G401 (cell line): ENCODE data around the gene BTBD6. TPM values are rescaled to one million over a fixed set of nuclear protein-coding genes. Genes with fewer than 3 reads are reported as not detected.
A peak's percentile ranks its signal among the peaks of the same experiment; 100 is the strongest.

Experiments
- DNase-seq: peaks from one replicate; pipeline ENCODE4 v3.0.0-alpha.2; 2015; ENCODE audit warnings: low spot score
- in situ Hi-C: cut with HindIII; loops from 2 replicates; pipeline ENCODE4 v1.10.0; 2016; ENCODE audit warnings: low sequenced_read_pairs, mixed read lengths
- total RNA-seq: library from RNA; depleted of rRNA; stranded (reverse); fragments of >200 nt; shearing (Covaris generic); gene quantifications from 2 replicates; pipeline ENCODE4 v1.2.3, GENCODE V29; 2014

BTBD6 gene
- total RNA-seq, 1 experiment from 2014 or later = 42.6 TPM

DNA sequence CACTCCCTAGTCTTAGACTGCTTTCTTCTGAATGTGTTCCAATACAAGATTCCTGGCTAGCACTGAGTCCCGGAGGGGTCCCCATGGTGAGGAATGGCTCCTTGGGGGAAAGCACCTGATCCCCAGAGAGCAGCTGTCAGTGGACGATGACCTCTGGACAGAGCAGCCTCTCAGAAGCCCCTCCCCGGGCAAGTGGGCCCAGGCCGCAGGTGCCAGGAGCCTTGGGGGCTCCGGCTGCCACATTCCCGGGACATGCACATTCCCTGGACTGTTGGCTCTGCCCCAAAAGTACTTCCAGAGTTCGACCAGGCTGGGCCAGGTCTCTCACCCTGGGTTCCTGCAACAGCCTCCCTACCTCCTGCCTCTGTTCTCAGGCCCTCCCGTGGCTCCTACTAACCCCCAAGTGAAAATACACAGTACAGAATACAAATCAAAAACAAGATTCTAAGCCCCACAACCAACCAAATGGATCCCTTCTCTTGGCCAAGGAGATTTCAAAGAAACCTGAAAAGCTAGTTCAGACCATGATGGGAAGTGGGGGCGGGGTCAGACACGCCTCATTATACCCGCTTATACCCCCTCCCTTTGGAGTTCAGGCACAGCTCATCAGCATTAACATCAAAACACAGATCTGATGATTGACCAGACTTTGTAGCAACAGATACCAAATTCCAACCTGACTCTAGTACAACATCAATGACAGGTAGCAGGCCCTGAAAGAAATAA, 23.3 kb upstream of the BTBD6 start:
- in situ Hi-C loops = no loop called here
- DNase-seq = no peak

DNA sequence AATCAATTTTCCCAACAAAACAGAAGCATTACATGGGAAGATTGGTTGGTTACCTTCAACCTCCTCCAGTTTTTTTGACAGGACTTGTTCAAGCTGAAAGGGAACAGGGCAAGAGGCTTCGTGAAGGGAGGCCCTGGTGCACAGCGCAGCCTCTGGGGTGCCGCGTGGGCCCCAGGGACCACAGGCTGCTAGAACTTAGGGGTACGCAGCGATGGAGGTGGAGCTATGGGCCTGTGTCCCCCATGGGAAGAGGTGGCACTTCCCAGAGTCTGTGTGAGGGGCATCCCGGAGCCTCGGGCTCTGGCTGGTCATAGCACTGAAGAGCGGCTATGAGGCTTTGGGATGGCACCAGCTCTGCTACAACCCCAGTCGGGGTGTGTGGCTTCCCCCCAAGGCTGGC, 22.1 kb upstream of the BTBD6 start:
- no peak for DNase-seq
- in situ Hi-C loops = no loop called here

DNA sequence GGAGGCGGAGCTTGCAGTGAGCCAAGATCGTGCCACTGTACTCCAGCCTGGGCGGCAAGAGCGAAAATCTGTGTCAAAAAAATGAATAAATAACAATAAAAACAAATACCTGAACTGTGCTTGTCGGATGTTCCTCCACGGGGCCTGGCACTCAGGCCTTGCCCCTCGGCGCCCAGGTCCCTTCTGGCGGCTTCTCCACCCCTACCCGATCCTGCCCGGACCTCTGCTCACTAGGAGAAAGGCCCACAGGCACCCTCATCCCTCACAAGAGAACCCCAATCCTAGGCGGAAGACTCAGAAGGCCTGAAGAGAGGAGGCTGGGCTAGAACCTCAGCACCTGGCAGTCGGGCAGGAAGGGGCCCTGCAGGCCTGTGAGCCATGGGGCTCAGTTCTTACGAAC, 21.0 kb upstream of the BTBD6 start:
- in situ Hi-C loops = no loop called here
- DNase-seq = no peak

DNA sequence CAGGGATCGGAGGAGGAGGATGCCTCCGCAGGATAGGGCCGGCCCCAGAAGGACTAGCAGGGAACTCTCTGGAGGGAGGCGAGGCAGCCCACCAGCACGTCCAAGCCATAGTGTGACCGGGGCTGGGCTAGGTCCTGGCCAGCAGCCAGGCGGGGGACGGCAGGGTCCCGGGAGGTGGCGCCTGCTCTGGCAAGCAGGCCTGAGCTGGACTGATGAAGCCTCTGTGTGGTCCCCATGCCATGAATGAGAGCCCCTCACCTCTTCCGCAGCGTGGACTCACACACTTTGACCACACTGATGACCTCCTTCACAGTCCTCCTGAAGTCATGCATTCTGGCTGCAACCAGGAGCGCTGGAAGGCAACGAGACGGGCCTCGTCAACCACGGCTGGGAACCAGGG, 19.8 kb upstream of the BTBD6 start:
- DNase-seq = no peak
- in situ Hi-C loops = no loop called here

DNA sequence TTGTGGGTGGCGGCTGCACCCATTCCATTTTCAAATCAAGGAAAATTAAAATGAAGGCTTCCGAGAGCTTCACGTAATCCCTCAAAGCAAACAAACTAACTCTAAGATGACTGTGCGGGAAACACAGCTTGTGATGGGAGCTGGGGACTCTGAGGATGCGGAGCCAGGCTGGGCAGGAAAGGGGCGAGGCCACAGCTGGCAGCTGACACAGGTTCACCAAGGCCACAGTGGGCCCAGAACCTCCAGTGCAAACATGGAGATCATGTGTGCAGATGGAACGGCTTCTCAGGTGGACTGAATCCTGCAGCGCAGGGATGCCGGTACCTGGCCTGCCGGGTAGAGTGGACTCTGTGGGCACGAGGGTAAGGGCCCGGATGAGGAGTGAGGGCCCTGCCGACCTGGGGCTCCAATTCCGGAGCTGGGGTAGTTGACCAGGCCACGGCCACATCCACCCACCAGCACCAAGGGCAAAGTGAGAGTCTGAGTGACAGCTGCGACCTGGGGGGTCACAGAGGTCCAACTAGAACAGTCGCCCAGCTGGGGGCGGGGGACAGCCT, 19.2 kb upstream of the BTBD6 start:
- DNase-seq = no peak
- in situ Hi-C loops = no loop called here

DNA sequence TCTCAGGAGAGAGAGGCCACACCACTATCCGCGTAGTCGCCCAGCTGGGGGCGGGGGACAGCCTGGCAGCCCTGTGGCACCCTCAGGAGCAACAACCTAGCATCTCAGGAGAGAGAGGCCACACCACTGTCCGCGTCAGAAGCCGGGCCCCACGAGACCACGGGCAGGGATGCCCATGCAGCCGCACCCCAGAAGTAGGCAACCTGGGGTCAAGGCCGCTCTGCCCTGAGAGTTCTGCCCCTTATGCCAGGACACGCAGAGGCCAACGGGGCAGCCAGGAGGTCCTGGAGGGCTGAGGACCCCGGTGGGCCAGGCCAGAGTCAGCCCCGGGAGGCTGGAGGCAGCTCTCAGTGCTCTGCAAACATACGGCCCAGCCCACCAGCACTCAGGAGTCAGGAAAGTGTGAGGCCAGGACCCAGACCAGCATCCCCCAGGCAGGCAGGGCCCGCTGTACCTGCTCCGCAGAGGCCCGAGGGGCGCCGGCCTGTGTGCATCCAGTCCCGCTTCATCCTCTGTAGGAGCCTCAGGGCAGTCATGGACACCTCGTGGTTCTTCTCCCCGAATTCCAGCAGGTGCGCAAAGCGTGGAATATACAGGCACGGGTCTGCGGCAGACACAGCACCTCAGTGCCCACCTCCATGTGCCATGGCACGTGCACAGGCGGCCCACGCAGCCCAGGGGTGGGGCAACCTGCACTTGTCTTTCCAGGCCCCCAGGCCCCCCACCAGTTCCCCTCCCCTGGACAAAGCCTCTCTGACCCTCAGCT, 7.3 kb upstream of the BTBD6 start:
- in situ Hi-C loops = no loop called here
- DNase-seq = no peak

DNA sequence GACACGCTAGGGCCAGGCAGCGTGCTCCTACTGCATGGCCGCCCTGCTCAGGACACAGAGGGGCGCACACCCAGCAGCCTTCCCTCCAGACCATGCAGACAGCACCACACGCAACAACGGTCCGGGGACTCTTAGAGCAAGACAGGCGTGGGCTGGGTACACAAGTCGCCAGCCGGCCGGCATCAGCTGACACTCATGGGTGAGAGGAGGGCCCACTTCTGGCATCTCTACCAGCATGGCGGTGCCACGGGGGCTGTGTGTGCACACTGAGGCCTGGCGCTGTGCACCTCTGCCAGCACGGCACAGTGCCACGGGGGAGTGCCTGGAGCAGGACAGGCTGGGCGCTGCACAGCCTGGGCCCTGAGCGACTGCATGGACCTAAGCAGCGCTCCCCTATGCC, 6.7 kb upstream of the BTBD6 start:
- DNase-seq = no peak
- in situ Hi-C loops = no loop called here

DNA sequence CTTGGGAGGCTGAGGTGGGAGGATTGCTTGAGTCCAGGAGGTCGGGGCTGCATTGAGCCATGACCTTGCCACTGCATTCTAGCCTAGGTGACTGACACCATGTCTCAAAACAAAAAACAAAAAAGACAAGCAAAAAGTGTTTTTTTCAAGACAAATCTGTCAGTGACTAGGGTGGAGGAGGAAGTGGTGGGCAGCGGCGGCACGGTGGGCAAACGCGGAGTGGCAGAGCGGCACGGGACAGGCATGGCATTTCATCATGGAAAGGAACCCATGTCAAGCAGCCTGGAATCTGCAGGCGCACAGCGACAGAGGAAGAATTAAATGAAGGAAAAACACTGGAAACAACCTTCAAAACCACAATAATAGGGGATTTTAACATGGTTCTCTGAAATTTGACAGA, 4.0 kb upstream of the BTBD6 start:
- in situ Hi-C loops = no loop called here
- DNase-seq = no peak

DNA sequence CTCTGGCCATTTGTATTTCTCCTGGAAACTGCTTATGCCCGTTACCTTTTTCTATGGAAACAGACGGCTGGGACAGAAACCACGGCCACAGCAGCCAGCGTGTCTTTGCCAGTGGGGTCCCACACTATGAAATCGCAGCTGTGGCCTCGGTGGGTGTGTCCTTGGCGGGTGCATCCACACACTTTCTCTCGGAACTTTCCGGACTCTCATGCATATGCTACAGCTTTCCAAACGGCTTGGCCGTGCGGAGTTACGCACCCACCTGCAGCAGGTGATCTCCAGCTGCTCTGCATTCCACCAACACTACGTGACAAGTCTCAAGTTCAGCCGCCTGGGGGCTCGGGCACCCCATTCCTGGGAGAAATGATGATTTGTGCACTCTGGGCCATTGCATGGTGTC, 1.3 kb upstream of the BTBD6 start:
- DNase-seq = no peak
- in situ Hi-C loops = no loop called here

DNA sequence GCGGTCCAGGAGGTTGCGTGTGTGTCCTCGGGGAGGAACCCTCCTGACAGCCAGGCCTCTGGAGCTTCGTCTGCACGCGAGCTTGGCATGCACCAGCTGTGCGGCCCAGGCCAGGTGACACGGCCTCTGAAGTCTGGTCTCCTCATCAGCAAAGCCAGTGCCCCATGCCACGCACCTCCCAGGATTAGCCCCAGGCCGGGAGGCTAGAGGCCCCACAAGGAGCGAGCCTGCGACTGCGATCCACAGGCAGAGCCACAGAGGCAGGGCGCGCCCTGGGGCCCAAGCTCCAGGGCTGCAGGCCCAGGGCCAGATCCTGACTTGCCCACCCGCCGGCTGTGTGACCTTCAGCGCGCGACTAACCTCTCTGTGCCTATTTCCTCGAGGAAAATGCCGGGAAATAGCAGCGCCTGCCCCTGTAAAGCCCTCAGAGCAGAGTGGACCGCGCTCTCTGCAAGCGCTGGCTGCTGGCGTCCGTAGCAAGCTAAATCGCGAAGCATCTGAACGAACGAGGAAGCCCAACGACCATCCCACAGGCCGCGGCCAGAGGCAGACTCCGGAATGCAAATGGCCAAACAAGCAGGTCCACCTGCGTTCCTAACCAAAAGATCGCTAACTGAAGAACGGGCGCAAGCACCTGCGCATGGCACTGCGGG, 492 bp upstream of the BTBD6 start:
- DNase-seq = no peak
- in situ Hi-C loops = no loop called here

DNA sequence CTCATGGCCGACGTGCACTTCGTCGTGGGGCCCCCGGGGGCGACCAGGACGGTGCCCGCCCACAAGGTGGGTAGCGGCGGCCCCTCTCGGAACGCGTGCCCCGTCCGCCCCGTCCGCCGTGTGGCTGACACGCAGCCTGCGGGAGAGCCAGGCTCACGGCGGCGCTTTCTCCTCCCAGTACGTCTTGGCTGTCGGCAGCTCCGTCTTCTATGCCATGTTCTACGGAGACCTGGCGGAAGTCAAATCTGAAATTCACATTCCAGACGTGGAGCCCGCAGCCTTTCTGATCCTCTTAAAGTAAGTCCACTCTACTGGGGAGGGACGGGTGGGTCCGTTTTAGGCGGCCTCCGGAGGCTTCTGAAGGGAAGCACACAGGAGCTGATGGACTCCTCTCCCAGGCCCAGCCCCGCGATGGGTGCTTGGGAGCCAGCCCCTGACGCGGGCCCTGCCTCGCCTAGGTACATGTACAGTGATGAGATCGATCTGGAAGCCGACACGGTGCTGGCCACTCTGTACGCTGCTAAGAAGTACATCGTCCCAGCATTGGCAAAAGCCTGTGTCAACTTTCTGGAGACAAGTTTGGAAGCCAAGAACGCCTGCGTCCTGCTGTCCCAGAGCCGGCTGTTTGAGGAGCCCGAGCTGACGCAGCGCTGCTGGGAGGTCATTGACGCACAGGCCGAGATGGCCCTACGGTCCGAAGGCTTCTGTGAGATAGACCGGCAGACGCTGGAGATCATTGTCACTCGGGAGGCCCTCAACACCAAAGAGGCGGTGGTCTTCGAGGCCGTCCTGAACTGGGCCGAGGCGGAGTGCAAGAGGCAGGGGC, 1.1 kb downstream of the BTBD6 start:
- peak; percentile 26 for DNase-seq
- in situ Hi-C loops = no loop called here

DNA sequence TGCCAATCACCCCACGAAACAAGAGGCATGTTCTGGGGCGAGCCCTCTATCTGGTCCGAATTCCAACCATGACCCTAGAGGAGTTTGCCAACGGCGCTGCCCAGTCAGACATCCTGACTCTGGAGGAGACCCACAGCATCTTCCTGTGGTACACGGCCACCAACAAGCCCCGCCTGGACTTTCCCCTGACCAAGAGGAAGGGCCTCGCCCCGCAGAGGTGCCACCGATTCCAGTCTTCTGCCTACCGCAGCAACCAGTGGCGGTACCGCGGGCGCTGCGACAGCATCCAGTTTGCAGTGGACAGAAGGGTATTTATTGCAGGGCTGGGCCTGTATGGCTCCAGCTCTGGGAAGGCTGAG, 1.7 kb downstream of the BTBD6 start:
- no peak for DNase-seq
- in situ Hi-C loops = no loop called here

DNA sequence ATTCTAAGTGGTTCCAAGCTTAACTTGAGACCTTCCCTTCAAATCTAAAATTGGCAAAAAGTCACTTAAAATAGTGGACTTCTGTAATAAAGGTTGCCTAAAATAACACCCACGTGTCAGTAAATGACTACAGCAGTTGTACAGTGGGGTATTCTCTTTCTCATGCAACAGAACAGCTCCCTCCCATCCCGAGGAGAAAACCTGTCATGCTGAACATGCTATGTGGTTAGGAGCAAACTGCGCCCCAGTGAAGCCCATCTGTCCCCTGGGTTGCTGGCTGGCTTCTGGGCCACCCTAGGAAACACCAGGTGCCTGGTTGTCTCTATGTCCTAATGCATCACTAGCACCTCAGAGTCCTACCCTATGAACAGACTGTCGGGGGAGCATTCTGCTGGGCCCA, 2.7 kb downstream of the BTBD6 start:
- in situ Hi-C loops = no loop called here
- no peak for DNase-seq

DNA sequence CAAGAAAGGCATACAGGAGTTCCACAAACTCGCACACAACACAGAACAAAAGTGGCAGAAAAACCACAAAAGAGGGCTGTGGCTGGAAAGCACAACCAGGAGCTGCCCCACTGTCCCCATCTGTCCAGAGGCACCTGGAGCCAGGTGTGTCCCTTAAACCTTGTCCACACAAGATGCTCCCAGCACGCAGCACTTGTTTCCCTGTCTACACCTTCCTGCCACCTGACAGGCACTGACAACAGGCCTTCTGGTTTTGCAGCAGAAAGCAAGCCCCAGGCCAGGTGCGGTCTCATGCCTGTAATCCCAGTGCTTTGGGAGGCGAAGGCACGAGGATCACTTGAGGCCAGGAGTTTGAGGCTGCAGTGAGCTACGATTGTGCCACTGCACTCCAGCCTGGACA, 3.6 kb downstream of the BTBD6 start:
- in situ Hi-C loops = no loop called here
- no peak for DNase-seq

DNA sequence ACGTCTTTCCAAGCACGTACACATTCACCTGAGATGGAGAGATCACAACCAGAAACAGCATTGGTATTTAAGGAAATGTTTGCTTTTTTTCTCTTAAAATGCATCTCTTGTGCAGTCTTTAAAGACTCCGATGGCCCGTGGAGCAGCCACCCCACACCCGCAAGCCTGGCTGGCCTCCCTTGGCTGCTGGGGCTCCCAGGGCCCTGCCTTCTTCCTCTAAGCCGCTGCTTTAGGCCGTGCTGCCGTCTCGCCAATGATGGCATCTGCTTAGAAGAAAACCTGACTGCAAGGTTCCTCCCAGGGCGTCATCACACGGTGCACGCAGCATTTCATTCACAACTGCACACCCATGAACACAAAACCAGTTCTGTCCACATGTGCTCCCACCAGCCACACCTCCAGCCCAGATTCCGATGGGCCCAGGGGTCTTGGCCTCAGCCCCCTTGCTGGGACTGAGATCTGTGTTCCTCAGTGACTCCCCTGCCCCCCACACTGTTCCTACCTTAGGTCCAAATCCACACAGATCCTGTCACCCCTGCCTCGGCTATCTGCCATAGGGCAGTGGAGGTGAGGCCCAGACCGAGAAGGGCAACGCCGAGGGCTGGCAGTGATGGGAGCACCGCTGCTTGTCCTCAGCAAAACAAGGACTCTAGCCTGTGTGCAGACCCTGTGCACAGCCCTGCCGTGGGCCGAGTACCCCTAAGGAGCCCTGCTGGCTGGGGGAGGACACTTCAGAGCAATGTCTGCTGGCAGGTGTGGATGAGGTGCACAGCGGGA, 4.4 kb downstream of the BTBD6 start:
- DNase-seq = no peak
- in situ Hi-C loops = no loop called here

DNA sequence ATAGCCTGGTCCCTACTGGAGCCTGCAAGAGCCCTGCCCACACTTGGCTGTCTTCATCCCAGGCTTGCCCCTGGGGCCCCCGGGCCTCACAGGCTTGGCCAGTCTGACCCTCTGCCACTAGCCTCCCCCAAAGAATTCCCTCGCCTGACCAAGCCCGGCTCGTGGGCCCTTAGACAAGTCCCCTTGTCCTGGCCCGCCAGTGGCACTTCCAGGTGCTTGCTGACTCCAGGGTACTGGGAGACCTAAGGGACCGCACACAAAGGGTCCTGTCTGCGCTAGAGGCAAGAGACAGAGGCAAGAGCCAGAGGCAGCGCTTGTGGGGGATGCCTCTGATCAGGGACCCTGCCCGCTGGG, 5.0 kb downstream of the BTBD6 start:
- no peak for DNase-seq
- in situ Hi-C loops = no loop called here

DNA sequence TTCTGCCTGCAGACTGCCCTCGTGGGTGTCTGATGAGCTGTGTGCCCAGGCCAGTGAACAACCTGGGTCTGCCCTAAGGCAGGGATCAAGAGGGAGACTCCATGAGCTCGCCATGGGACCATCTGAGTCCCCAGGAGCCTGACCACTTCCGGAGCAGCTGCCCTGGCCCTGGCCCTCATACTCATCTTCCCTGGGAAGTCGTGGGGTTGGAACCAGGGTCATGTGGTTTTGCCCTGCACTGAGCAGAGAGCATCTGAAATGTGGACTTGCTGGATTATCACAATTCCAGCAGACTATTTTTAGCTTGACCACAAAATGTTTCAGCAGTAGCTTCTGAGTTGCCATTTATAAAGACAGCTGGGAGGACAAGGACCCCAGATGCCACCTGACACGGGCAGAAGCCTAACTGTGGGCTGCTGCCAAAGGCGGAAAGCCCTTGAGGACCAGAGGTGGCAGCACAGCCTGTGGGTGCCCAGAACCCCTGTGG, 6.7 kb downstream of the BTBD6 start:
- in situ Hi-C loops = no loop called here
- DNase-seq = no peak

DNA sequence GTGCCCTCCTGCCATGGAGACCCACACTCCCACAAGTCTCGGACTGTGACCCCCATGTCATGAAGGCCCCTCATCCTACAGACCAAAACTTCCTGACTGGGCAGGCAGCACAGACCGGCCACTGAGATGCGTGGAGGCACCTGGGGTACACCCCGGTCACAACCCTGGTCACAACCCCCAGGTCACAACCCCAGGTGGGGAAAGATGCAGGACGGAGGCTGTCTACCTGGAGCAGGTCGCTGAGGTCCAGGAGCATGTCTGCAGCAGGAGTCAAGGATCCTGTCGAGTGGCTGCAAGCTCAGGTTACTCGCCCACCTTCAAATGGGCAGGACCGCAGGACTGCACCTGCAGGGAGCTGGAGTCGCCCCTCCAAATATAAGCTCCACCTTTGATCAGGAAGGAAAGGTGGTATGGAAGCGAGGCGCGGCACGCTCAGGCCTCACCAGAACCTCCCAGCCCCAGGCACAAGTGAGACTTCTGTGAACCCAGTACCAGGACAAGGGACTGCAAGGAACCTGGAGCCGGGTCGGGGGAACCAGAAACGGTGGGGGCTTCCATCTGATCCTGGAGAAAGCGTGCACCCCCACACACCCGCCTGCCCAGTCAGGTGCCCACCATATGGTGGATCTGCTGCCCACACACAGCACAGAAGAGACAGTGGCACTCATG, 8.1 kb downstream of the BTBD6 start:
- DNase-seq = no peak
- in situ Hi-C loops = no loop called here
